Lower leg skin (tissue), 4 donors: Measurements from ENCODE around the gene RAB11FIP3. TPM values are rescaled to one million over a fixed set of nuclear protein-coding genes. Genes with fewer than 3 reads are reported as not detected.

ENCODE experiments used
- DNase-seq, 2 donors: peaks; one replicate each; pipeline ENCODE4 v3.0.0-alpha.2; 2019; ENCODE audit warnings: low spot score in 2 of 2
- H3K4me3 ChIP-seq: fragments of 200-600 bp; sonication (generic); 2 replicates; pipeline ENCODE4 v1.5.1; 2017; ENCODE audit warnings: mild to moderate bottlenecking, low read depth; ENCODE audit not compliant: poor library complexity, severe bottlenecking
- POLR2A ChIP-seq, 2 donors: fragments of 450-650 bp; IDR thresholded peaks; one replicate each; pipeline ENCODE4 v1.6.1; 2016 to 2017; ENCODE audit warnings: antibody characterized with exemption in 2 of 2, mild to moderate bottlenecking in 1 of 2, moderate library complexity in 1 of 2
- WGBS, 2 donors: methylation state at CpG; one replicate each; pipeline ENCODE4 v1.1.5; 2018; 5-methylcytosine and 5-hydroxymethylcytosine counted together
- intact Hi-C: fragments of 100-400 bp; cut with DNase I; formaldehyde crosslinking; loops from one replicate; pipeline ENCODE4 v1.15.0; 2023; ENCODE audit warnings: low total_unique reads
- total RNA-seq, 4 donors: library from RNA; depleted of rRNA; stranded (reverse); fragments of >200 nt; gene quantifications; one replicate each; pipeline ENCODE4 v1.1.0, GENCODE V29; 2016
- TF ChIP-seq, protein P1 (sequence below), 3 donors: fragments of 450-650 bp; IDR thresholded peaks; one replicate each; pipeline ENCODE4 v1.5.1; 2016; ENCODE audit warnings: antibody characterized with exemption in 3 of 3, mild to moderate bottlenecking in 3 of 3, moderate library complexity in 2 of 3

Gene RAB11FIP3
- total RNA-seq, 4 donors from 2014 or later, result 22.1 to 66.3 (median 27.7) TPM

GRCh38 chr16:378821-379182, 46.6 kb upstream of the RAB11FIP3 start:
- DNase-seq, result no peak
- no peak for TF ChIP-seq POLR2A (IDR thresholded peaks at IDR 0.05)
- TF ChIP-seq, protein P1, sequence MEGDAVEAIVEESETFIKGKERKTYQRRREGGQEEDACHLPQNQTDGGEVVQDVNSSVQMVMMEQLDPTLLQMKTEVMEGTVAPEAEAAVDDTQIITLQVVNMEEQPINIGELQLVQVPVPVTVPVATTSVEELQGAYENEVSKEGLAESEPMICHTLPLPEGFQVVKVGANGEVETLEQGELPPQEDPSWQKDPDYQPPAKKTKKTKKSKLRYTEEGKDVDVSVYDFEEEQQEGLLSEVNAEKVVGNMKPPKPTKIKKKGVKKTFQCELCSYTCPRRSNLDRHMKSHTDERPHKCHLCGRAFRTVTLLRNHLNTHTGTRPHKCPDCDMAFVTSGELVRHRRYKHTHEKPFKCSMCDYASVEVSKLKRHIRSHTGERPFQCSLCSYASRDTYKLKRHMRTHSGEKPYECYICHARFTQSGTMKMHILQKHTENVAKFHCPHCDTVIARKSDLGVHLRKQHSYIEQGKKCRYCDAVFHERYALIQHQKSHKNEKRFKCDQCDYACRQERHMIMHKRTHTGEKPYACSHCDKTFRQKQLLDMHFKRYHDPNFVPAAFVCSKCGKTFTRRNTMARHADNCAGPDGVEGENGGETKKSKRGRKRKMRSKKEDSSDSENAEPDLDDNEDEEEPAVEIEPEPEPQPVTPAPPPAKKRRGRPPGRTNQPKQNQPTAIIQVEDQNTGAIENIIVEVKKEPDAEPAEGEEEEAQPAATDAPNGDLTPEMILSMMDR (IDR thresholded peaks at IDR 0.05), result no peak
- 75 to 78% methylated on average over 12 to 14 of the region's 14 CpGs for WGBS, 2 donors
- no peak overlapping the region for H3K4me3 ChIP-seq
- intact Hi-C loops, result no loop called here

DNA sequence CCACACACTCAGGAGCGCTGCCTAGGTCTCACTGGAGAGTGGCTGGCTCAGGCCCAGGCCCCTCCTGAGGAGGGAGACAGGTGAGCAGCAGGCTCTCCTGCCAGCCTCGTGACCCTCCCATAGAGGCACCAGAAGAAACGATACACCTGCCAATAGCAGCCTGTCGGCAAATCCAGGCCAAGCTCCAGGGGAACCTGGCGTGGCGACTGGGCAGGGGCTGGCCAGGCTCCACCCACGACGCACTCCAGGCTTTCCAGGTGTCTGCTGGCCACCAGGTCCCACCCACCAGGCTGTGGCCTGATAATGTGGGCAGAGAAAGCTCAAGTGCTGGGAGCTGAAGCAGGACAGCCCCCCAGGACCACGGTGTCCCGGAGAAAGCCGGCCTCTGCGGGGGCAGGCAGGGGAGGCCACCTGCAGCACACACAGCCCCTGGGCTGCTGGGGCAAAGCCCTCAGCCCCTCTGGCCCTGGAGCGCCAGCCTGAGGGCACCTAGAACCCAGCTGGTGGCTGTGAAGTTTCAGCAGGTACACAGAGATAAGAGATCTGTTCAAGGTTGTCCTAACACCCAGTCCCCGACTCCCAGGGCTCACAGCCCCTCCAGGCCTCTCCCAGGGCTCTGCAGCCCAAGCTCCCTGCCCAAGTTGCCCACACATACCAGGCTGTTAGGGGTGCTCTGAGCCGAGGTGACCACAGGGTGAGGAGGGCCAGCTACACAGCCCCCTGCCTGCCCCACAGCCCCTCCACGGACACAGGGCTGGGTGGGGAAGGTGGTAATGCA, 46.1 kb upstream of the RAB11FIP3 start:
- no peak overlapping the region for H3K4me3 ChIP-seq
- no peak for DNase-seq
- intact Hi-C loops, result no loop called here
- WGBS, 2 donors, result 63 to 83% methylated on average over 8 to 12 of the region's 16 CpGs
- no peak for TF ChIP-seq POLR2A (IDR thresholded peaks at IDR 0.05)
- TF ChIP-seq, protein P1 (IDR thresholded peaks at IDR 0.05), result no peak

DNA sequence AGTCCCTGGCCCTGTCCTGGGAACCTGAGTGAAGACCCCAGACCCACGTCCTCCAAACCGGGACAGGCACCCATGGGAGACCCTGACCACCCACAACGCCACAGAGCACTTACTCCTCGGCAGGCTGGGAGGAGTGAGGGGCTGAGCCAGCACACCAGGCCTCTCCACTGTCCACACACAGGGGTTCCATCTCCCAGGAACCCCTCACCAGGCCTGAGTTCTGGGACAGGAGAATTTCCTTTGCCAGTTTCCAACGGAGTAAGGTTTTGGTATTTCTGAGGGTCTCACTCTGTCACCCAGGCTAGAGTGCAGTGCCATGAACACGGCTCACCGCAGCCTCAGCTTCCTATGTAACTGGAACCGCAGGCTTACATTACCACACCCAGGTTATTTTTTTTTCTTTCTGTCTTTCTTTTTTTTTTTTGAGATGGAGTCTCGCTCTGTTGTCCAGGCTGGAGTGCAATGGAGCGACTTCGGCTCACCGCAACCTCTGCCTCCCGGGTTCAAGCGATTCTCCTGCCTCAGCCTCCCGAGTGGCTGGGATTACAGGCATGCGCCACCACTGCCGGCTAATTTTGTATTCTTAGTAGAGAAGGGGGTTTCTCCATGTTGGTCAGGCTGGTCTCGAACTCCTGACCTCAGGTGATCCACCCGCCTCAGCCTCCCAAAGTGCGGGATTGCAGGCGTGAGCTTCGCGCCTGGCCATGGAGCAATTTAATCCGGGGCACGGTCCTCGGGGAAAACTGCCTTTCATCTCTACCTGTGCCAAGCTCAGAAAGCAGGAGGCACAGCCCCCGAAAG, 45.3 kb upstream of the RAB11FIP3 start:
- TF ChIP-seq, protein P1 (IDR thresholded peaks at IDR 0.05), result no peak
- TF ChIP-seq POLR2A (IDR thresholded peaks at IDR 0.05), result no peak
- WGBS, 2 donors, result 80 to 82% methylated on average over 25 to 27 of the region's 27 CpGs
- DNase-seq, result no peak
- intact Hi-C loops, result no loop called here
- H3K4me3 ChIP-seq, result no peak overlapping the region

GRCh38 chr16:380762-381011, 44.8 kb upstream of the RAB11FIP3 start:
- intact Hi-C loops, result no loop called here
- DNase-seq, result no peak
- peak overlapping the region; percentile 47 for H3K4me3 ChIP-seq
- TF ChIP-seq, protein P1 (IDR thresholded peaks at IDR 0.05), result no peak
- WGBS, 2 donors, result 3 to 10% methylated on average over 6 to 12 of the region's 12 CpGs

DNA sequence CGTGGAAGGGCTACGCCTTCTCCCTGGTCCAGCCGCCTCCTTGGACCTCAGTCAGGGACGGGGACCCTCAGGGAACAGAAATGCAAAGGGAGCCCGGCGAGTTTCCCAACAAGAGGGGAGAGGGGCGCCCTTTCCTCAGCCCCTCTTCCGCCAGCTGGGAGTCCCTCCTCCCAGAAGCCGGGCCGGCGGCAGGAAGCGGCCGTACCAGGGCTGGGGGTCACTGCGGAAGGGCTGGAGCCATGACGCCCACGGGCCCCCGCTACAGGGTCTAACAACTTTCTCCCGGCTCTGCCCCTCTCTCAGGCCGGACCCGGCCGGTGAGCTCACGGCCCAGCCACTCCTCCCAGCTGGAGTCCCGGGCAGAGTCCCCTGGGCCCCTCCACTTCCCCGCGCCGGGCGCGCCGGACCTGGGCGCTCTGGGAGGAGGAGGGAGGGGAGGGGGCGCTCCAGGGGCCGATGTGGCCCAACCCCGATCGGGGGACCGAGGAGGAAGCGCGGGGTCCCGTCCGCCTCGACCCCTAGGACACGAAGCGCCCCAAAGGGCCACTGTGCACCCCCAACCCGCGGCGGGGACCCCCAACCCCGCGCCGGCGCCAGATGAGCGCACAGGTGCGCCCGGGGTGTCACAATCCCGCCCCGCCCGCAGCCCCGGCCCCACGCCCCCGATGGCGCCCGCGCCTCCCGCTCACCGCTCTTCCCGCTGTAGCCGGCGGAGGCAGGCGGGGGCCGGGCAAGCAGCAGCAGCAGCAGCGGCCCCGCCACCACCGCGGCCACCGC, 44.2 kb upstream of the RAB11FIP3 start:
- TF ChIP-seq, protein P1 (IDR thresholded peaks at IDR 0.05), result no peak
- TF ChIP-seq POLR2A (IDR thresholded peaks at IDR 0.05), result no peak
- WGBS, 2 donors, result 1 to 2% methylated on average over 7 to 51 of the region's 73 CpGs
- peak overlapping the region; percentile 47 for H3K4me3 ChIP-seq
- intact Hi-C loops, result no loop called here
- no peak for DNase-seq
